ENCODE measurements around the gene ATRIP.

The ATRIP gene

GRCh38 chr3:48503401-48504050, 57.0 kb downstream of the ATRIP start:
- DNase-seq (ENCODE audit: low read depth in 2 of 2) = no peak

- peak; percentile 34 to 59 for DNase-seq (ENCODE audit: low read depth in 2 of 2)
Observed at GRCh38 chr3:48504051-48504946, 57.8 kb downstream of the ATRIP start, which contains the start of gene SHISA5. TSS of gene SHISA5 (minus strand) at chr3:48504174. CDS start at chr3:48504094, 80 bp downstream.

- DNase-seq (ENCODE audit: low read depth in 2 of 2) = no peak
Observed at GRCh38 chr3:48505146-48505545, 58.6 kb downstream of the ATRIP start.

- DNase-seq (ENCODE audit: low read depth in 2 of 2) = no peak
Observed at GRCh38 chr3:48505968-48506504, 59.5 kb downstream of the ATRIP start.

GRCh38 chr3:48507256-48508061, 60.9 kb downstream of the ATRIP start:
- peak; percentile 37 to 47 for DNase-seq (ENCODE audit: low read depth in 2 of 2)

- DNase-seq (ENCODE audit: low read depth in 2 of 2) = no peak
Observed at GRCh38 chr3:48511551-48511950, 65.0 kb downstream of the ATRIP start.

- no peak for DNase-seq (ENCODE audit: low read depth in 2 of 2)
Observed at GRCh38 chr3:48514431-48515227, 68.1 kb downstream of the ATRIP start.
